ENCODE results near the gene KMT2A. TPM values are rescaled to one million over a fixed set of nuclear protein-coding genes. Genes with fewer than 3 reads are reported as not detected.

The KMT2A gene
- polyA plus RNA-seq, 2 of the 4 experiments (the other 2 are of a cell fraction), result 6.8 to 20.3 TPM

DNA sequence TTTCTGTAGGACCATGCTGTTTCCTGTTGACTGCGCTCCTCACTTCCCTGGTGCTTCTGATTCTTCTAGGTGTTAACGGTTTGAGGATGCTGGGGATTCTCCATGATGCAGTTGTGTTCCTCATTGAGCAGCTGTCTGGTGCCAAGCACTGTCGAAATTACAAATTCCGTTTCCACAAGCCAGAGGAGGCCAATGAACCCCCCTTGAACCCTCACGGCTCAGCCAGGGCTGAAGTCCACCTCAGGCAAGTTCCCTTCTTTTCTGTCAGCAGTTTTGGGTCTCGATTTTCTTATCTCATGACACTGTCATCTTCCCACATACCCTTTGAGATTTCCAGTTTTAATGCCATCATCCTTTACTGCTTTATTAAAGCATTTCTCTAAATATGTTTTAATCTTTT lies 83.3 kb downstream of the KMT2A start (continued):
- TF ChIP-seq RAD21 (conservative IDR thresholded peaks at IDR 0.05 in 1 of 2, IDR thresholded peaks at IDR 0.05 in 1 of 2) (no peak), CBX2 (IDR thresholded peaks at IDR 0.05; ENCODE audit: borderline replicate concordance, low read depth) (no peak)
- TF ChIP-seq, protein P1, sequence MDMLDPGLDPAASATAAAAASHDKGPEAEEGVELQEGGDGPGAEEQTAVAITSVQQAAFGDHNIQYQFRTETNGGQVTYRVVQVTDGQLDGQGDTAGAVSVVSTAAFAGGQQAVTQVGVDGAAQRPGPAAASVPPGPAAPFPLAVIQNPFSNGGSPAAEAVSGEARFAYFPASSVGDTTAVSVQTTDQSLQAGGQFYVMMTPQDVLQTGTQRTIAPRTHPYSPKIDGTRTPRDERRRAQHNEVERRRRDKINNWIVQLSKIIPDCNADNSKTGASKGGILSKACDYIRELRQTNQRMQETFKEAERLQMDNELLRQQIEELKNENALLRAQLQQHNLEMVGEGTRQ (IDR thresholded peaks at IDR 0.05), result no peak

DNA sequence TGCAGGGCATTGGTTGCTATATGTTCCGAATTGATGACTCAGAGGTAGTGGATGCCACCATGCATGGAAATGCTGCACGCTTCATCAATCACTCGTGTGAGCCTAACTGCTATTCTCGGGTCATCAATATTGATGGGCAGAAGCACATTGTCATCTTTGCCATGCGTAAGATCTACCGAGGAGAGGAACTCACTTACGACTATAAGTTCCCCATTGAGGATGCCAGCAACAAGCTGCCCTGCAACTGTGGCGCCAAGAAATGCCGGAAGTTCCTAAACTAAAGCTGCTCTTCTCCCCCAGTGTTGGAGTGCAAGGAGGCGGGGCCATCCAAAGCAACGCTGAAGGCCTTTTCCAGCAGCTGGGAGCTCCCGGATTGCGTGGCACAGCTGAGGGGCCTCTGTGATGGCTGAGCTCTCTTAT lies 85.6 kb downstream of the KMT2A start:
- CTCF ChIA-PET, result no interaction called here
- FAIRE-seq (no peak), ATAC-seq (peak in 1 of 2 experiments; percentile 35; a peak in 2 of 6 replicates), DNase-seq (ENCODE audit: low read depth in 1 of 2, low spot score in 1 of 2) (no peak)
- POLR2A ChIA-PET, result no interaction called here
- TF ChIP-seq, protein P2, sequence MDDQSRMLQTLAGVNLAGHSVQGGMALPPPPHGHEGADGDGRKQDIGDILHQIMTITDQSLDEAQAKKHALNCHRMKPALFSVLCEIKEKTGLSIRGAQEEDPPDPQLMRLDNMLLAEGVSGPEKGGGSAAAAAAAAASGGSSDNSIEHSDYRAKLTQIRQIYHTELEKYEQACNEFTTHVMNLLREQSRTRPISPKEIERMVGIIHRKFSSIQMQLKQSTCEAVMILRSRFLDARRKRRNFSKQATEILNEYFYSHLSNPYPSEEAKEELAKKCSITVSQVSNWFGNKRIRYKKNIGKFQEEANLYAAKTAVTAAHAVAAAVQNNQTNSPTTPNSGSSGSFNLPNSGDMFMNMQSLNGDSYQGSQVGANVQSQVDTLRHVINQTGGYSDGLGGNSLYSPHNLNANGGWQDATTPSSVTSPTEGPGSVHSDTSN (IDR thresholded peaks at IDR 0.05), result no peak
- no peak for TF ChIP-seq RFX5 (IDR thresholded peaks at IDR 0.05)
- no peak for TF ChIP-seq TFCP2L1 (CRISPR knock-in tag; IDR thresholded peaks at IDR 0.05)
- TF ChIP-seq ZFP36 (IDR thresholded peaks at IDR 0.05; ENCODE audit: borderline replicate concordance, partially characterized antibody), result no peak
- TF ChIP-seq, protein P3, sequence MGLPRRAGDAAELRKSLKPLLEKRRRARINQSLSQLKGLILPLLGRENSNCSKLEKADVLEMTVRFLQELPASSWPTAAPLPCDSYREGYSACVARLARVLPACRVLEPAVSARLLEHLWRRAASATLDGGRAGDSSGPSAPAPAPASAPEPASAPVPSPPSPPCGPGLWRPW (IDR thresholded peaks at IDR 0.05), result no peak
- no peak for TF ChIP-seq JUNB (IDR thresholded peaks at IDR 0.05)
- no peak for TF ChIP-seq CEBPB (IDR thresholded peaks at IDR 0.05)
- no peak for TF ChIP-seq FOSB (CRISPR knock-in tag; IDR thresholded peaks at IDR 0.05)
- TF ChIP-seq, protein P4, sequence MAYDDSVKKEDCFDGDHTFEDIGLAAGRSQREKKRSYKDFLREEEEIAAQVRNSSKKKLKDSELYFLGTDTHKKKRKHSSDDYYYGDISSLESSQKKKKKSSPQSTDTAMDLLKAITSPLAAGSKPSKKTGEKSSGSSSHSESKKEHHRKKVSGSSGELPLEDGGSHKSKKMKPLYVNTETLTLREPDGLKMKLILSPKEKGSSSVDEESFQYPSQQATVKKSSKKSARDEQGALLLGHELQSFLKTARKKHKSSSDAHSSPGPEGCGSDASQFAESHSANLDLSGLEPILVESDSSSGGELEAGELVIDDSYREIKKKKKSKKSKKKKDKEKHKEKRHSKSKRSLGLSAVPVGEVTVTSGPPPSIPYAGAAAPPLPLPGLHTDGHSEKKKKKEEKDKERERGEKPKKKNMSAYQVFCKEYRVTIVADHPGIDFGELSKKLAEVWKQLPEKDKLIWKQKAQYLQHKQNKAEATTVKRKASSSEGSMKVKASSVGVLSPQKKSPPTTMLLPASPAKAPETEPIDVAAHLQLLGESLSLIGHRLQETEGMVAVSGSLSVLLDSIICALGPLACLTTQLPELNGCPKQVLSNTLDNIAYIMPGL (CRISPR knock-in tag; IDR thresholded peaks at IDR 0.05; ENCODE audit: borderline replicate concordance), result no peak
- TF ChIP-seq ZNF302 (CRISPR knock-in tag; IDR thresholded peaks at IDR 0.05), result no peak
- no peak for TF ChIP-seq GATA3 (IDR thresholded peaks at IDR 0.05; ENCODE audit: borderline replicate concordance)
- no peak for TF ChIP-seq CBX8 (IDR thresholded peaks at IDR 0.05)
- TF ChIP-seq PHF8 (IDR thresholded peaks at IDR 0.05; ENCODE audit: borderline replicate concordance, low read depth), result no peak
- no peak overlapping the region for H3K27ac ChIP-seq
- no peak overlapping the region for H3K4me2 ChIP-seq
- 96% methylated on average over 11 of the region's 13 CpGs for WGBS (ENCODE audit: missing lambda C conversion rate)
- H3K4me3 ChIP-seq, result no peak overlapping the region
- no peaks in the 10 kb centered on the region for H3K4me1 ChIP-seq
- H3K9me3 ChIP-seq, result no peaks in the 10 kb centered on the region

DNA sequence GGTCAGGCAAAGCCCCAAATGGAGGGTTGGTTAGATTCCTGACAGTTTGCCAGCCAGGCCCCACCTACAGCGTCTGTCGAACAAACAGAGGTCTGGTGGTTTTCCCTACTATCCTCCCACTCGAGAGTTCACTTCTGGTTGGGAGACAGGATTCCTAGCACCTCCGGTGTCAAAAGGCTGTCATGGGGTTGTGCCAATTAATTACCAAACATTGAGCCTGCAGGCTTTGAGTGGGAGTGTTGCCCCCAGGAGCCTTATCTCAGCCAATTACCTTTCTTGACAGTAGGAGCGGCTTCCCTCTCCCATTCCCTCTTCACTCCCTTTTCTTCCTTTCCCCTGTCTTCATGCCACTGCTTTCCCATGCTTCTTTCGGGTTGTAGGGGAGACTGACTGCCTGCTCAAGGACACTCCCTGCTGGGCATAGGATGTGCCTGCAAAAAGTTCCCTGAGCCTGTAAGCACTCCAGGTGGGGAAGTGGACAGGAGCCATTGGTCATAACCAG lies 86.3 kb downstream of the KMT2A start:
- DNase-seq (ENCODE audit: low read depth in 1 of 2, low spot score in 1 of 2) (peak in 1 of 2 experiments; percentile 42), ATAC-seq (peak; percentile 80 to 90; a peak in 5 of 6 replicates), FAIRE-seq (no peak)
- WGBS (ENCODE audit: missing lambda C conversion rate), result 76% methylated on average over 6 of the region's 6 CpGs
- H3K4me1 ChIP-seq, result no peaks in the 10 kb centered on the region
- H3K27ac ChIP-seq, result no peak overlapping the region
- no peak overlapping the region for H3K4me2 ChIP-seq
- no peak overlapping the region for H3K4me3 ChIP-seq
- H3K9me3 ChIP-seq, result no peaks in the 10 kb centered on the region
- CTCF ChIA-PET, result interaction anchor here (0.6 to 1.4 kb wide), 3 partner anchors 12 to 124 kb away, joined by 3 to 4 read pairs (median 4); no protein-coding TSS in a partner anchor
- TF ChIP-seq RAD21 (conservative IDR thresholded peaks at IDR 0.05 in 1 of 2, IDR thresholded peaks at IDR 0.05 in 1 of 2), result peak in 1 of 2 experiments; percentile 30; a peak in 2 of 5 replicates
- no peak for TF ChIP-seq ZFP36 (IDR thresholded peaks at IDR 0.05; ENCODE audit: borderline replicate concordance, partially characterized antibody)
- no peak for TF ChIP-seq CBX8 (IDR thresholded peaks at IDR 0.05)
- TF ChIP-seq, protein P2 (IDR thresholded peaks at IDR 0.05), result no peak
- TF ChIP-seq, protein P1 (IDR thresholded peaks at IDR 0.05), result no peak
- TF ChIP-seq POLR2A (IDR thresholded peaks at IDR 0.05; ENCODE audit: low read length), result no peak
- TF ChIP-seq, protein P5, sequence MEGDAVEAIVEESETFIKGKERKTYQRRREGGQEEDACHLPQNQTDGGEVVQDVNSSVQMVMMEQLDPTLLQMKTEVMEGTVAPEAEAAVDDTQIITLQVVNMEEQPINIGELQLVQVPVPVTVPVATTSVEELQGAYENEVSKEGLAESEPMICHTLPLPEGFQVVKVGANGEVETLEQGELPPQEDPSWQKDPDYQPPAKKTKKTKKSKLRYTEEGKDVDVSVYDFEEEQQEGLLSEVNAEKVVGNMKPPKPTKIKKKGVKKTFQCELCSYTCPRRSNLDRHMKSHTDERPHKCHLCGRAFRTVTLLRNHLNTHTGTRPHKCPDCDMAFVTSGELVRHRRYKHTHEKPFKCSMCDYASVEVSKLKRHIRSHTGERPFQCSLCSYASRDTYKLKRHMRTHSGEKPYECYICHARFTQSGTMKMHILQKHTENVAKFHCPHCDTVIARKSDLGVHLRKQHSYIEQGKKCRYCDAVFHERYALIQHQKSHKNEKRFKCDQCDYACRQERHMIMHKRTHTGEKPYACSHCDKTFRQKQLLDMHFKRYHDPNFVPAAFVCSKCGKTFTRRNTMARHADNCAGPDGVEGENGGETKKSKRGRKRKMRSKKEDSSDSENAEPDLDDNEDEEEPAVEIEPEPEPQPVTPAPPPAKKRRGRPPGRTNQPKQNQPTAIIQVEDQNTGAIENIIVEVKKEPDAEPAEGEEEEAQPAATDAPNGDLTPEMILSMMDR (IDR thresholded peaks at IDR 0.05), result 0 out of 3 replicates have a peak, but pooled peaks have one; percentile 7
- TF ChIP-seq SMC3 (IDR thresholded peaks at IDR 0.05), result 0 out of 3 replicates have a peak, but pooled peaks have one; percentile 6
- TF ChIP-seq EHF (CRISPR knock-in tag; IDR thresholded peaks at IDR 0.05), result no peak
- no peak for TF ChIP-seq FOSB (CRISPR knock-in tag; IDR thresholded peaks at IDR 0.05)
- POLR2A ChIA-PET, result no interaction called here
